T-cell (primary cell): ENCODE measurements around the gene EFNA4. TPM values are rescaled to one million over a fixed set of nuclear protein-coding genes. Genes with fewer than 3 reads are reported as not detected.

Experiments
- ATAC-seq, 4 experiments: fragments of 200-7000 bp in 3 of 4; fragments of 150-1000 bp in 1 of 4; cut with Tn5 transposase; replicated peaks in 1 of 4; 1 replicate in 3 of 4; 2 replicates in 1 of 4; pipeline ENCODE4 v1.10.0; 2021; ENCODE audit warnings: moderate library complexity in 3 of 4, mild to moderate bottlenecking in 2 of 4, moderate number of reproducible peaks in 1 of 4
- CTCF ChIA-PET, 2 donors: fragments of 300-600 bp; sonication (Branson Sonifier 250); formaldehyde crosslinking; loops; one replicate each; lab custom pipeline; 2022; ENCODE audit warnings: antibody characterized with exemption in 2 of 2; lab: Charles Lee
- POLR2A ChIA-PET, 2 donors: fragments of 300-600 bp; sonication (Branson Sonifier 250); formaldehyde crosslinking; loops; one replicate each; lab custom pipeline; 2022; ENCODE audit warnings: antibody characterized with exemption in 2 of 2; lab: Charles Lee
- DNase-seq, 35 experiments: peaks; one replicate each; pipeline versions ENCODE4 v3.0.0 to v3.0.0-alpha.2; 2013 to 2023
- H3K27ac ChIP-seq: one replicate; pipeline ENCODE4 v1.5.1; 2013; ENCODE audit warnings: low read length
- H3K27me3 ChIP-seq, 2 experiments: replicated peaks in 1 of 2; 1 replicate in 1 of 2; 2 replicates in 1 of 2; pipeline versions ENCODE4 v1.6.1 to v1.7.0; 2013; ENCODE audit warnings: low read length in 1 of 2, mixed read lengths in 1 of 2; ENCODE audit not compliant: control insufficient read depth in 2 of 2, insufficient read depth in 2 of 2; ENCODE audit errors: extremely low read depth in 1 of 2
- H3K36me3 ChIP-seq, 2 donors: 1 replicate in 1 of 2; 2 replicates in 1 of 2; pipeline versions ENCODE4 v1.6.1 to v1.7.0; 2013; ENCODE audit warnings: low read length in 1 of 2; ENCODE audit not compliant: control insufficient read depth in 2 of 2, insufficient read depth in 1 of 2; ENCODE audit errors: extremely low read depth in 1 of 2
- H3K4me1 ChIP-seq, 2 experiments: 1 replicate in 1 of 2; 2 replicates in 1 of 2; pipeline versions ENCODE4 v1.6.1 to v1.7.0; 2013; ENCODE audit warnings: low read length in 2 of 2, mixed read lengths in 1 of 2; ENCODE audit not compliant: insufficient read depth in 2 of 2, control insufficient read depth in 1 of 2; ENCODE audit errors: extremely low read depth in 1 of 2
- H3K4me3 ChIP-seq, 2 donors: 1 replicate in 1 of 2; 2 replicates in 1 of 2; pipeline versions ENCODE4 v1.5.1 to v1.7.0; 2013; ENCODE audit warnings: mild to moderate bottlenecking in 2 of 2, low read length in 1 of 2, moderate library complexity in 1 of 2; ENCODE audit not compliant: control insufficient read depth in 1 of 2; ENCODE audit errors: extremely low read depth in 1 of 2
- H3K9me3 ChIP-seq: 2 replicates; pipeline ENCODE4 v1.7.0; 2013
- H3K27ac Mint-ChIP-seq, 2 donors: one replicate each; pipeline ENCODE4 v1.8.0; 2020 to 2021; ENCODE audit warnings: mild to moderate bottlenecking in 2 of 2, mixed read lengths in 2 of 2
- H3K27me3 Mint-ChIP-seq, 2 donors: one replicate each; pipeline ENCODE4 v1.8.0; 2021 to 2022; ENCODE audit warnings: mixed read lengths in 2 of 2
- H3K36me3 Mint-ChIP-seq: one replicate; pipeline ENCODE4 v1.8.0; 2021; ENCODE audit warnings: mixed read lengths
- H3K4me1 Mint-ChIP-seq, 3 donors: one replicate each; pipeline ENCODE4 v1.8.0; 2020 to 2022; ENCODE audit warnings: mixed read lengths in 3 of 3, mild to moderate bottlenecking in 1 of 3
- H3K4me3 Mint-ChIP-seq, 3 donors: one replicate each; pipeline ENCODE4 v1.8.0; 2020 to 2022; ENCODE audit warnings: mild to moderate bottlenecking in 3 of 3, mixed read lengths in 3 of 3, moderate library complexity in 3 of 3
- H3K9me3 Mint-ChIP-seq, 3 donors: one replicate each; pipeline ENCODE4 v1.8.0; 2020 to 2022; ENCODE audit warnings: mixed read lengths in 3 of 3
- WGBS: methylation state at CpG from one replicate; pipeline ENCODE4 v1.1.5; 2013; ENCODE audit warnings: missing lambda C conversion rate; ENCODE audit not compliant: insufficient coverage; 5-methylcytosine and 5-hydroxymethylcytosine counted together
- total RNA-seq, 35 experiments: library from RNA in 6 of 35; stranded (reverse) in 6 of 35; fragments of 120-200 nt in 1 of 35; gene quantifications; one replicate each; pipeline versions ENCODE4 v1.2.1 to v1.2.4 and lab custom pipeline; 2013 to 2026

EFNA4 gene
- total RNA-seq, 5 donors from 2014 or later (not counting 1 experiment from before 2014, with no cell fraction given), result 3.1 to 7.8 (median 6.6) TPM

DNA sequence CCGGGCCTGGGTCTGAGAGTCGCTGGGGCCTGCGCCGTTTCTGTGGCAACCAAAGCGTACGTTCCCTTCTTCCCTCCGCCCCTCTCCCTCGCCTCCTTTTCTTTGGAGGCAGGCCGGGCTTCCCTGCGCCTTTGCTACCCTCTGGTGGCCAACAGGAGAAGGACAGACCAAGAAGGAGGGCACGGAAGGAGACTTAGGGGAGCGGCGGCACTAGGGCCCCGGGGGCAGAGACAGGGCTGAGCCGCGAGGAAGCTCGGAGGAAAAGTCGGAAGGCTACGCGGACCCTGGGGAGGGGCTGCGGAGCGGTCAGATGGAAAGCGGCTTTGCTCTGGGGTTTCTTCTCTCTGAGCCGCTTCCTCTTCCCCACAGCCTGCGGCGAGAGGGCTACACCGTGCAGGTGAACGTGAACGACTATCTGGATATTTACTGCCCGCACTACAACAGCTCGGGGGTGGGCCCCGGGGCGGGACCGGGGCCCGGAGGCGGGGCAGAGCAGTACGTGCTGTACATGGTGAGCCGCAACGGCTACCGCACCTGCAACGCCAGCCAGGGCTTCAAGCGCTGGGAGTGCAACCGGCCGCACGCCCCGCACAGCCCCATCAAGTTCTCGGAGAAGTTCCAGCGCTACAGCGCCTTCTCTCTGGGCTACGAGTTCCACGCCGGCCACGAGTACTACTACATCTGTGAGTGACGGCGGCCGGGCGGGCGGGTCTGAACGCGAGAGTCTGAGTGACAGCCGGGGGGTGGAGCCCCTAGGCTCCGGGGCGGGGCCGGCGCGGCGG, 21.4 kb downstream of the EFNA4 start:
- DNase-seq (peak; percentile 79 to 95 (median 89)), ATAC-seq (peak; percentile 80 to 84 (median 82))
- H3K27ac ChIP-seq, result peak overlapping the region; percentile 80
- Mint-ChIP-seq H3K27ac (peak overlapping the region; percentile 81 to 97), H3K4me3 (peak overlapping the region; percentile 87 to 97 (median 94)), H3K27me3 (peaks cover 20 to 31% of the 10 kb centered on the region in 2 donors), H3K9me3 (no peaks in the 10 kb centered on the region), H3K4me1 (peaks cover 35 to 46% (median 42%) of the 10 kb centered on the region in 3 donors), H3K36me3 (no peaks in the 10 kb centered on the region)
- ChIA-PET CTCF (interaction anchor here (0.5 to 2.6 kb wide), 42 partner anchors 10 to 812 kb away, joined by 3 to 57 read pairs (median 4); partner anchors contain the start of genes EFNA4 (in 2 of the 2), KRTCAP2 (in 2 of the 2), ADAM15 (in 1 of the 2) and CKS1B (in 1 of the 2)), POLR2A (interaction anchor here (0.6 to 0.8 kb wide), 3 partner anchors 22 to 451 kb away, joined by 3 read pairs; no protein-coding TSS in a partner anchor)
- H3K9me3 ChIP-seq, result no peaks in the 10 kb centered on the region
- no peaks in the 10 kb centered on the region for H3K36me3 ChIP-seq
- WGBS, result 0% methylated on average over 48 of the region's 67 CpGs
- H3K4me1 ChIP-seq, result peaks cover 43 to 63% of the 10 kb centered on the region in 2 experiments
- peak overlapping the region; percentile 63 to 84 for H3K4me3 ChIP-seq
- peaks cover 2 to 48% of the 10 kb centered on the region in 2 experiments for H3K27me3 ChIP-seq

DNA sequence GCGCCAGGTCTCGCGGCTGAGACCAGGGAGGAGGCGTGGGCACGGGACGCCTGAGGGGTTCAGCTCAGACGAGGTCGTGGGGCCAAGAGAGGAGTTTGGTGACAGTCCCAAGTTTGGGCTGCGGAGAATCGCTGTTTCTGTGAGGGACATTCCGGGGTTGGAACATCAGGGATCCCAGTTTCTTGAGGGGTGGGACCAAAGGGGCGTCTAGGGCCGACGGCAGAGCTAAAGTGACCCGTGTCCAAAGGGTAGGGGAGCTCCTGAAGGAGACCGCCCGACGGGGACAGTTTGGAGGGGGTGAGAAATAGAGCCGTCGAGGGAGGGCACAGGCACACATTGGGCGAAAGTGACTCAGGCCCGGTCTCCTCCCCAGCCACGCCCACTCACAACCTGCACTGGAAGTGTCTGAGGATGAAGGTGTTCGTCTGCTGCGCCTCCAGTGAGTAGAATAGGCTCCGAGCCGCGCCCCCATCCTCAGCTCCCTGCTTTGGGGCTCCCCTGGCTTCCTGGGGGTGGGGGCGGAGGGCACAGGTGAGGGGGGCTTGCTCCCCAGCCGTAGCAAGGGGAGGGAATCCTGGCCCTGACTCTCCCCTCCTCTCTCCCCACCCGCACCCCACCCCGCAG, 22.1 kb downstream of the EFNA4 start:
- peak overlapping the region; percentile 81 to 97 for H3K27ac Mint-ChIP-seq
- peak; percentile 22 to 37 (median 29) for ATAC-seq
- no peaks in the 10 kb centered on the region for H3K36me3 Mint-ChIP-seq
- Histone ChIP-seq H3K4me1 (peaks cover 36 to 56% of the 10 kb centered on the region in 2 experiments), H3K4me3 (peak overlapping the region; percentile 63 to 84), H3K27ac (peak overlapping the region; percentile 80), H3K36me3 (no peaks in the 10 kb centered on the region), H3K9me3 (no peaks in the 10 kb centered on the region), H3K27me3 (peaks cover 2 to 43% of the 10 kb centered on the region in 2 experiments)
- CTCF ChIA-PET, result interaction anchor here (0.6 to 2.6 kb wide), 32 partner anchors 9 to 678 kb away, joined by 3 to 57 read pairs (median 4); partner anchors contain the start of genes EFNA4 (in 2 of the 2), KRTCAP2 (in 2 of the 2), ADAM15 (in 1 of the 2) and CKS1B (in 1 of the 2)
- DNase-seq, result peak in 34 of 35 experiments; percentile 30 to 81 (median 60)
- peaks cover 20 to 31% of the 10 kb centered on the region in 2 donors for H3K27me3 Mint-ChIP-seq
- H3K4me1 Mint-ChIP-seq, result peaks cover 35 to 45% (median 42%) of the 10 kb centered on the region in 3 donors
- H3K9me3 Mint-ChIP-seq, result no peaks in the 10 kb centered on the region
- WGBS, result 0% methylated on average over 11 of the region's 32 CpGs
- peak overlapping the region; percentile 87 to 97 (median 94) for H3K4me3 Mint-ChIP-seq
- POLR2A ChIA-PET, result interaction anchor here in 1 of 2 donors (0.8 kb wide), 1 partner anchor 23 kb away, joined by 3 read pairs; no protein-coding TSS in a partner anchor

DNA sequence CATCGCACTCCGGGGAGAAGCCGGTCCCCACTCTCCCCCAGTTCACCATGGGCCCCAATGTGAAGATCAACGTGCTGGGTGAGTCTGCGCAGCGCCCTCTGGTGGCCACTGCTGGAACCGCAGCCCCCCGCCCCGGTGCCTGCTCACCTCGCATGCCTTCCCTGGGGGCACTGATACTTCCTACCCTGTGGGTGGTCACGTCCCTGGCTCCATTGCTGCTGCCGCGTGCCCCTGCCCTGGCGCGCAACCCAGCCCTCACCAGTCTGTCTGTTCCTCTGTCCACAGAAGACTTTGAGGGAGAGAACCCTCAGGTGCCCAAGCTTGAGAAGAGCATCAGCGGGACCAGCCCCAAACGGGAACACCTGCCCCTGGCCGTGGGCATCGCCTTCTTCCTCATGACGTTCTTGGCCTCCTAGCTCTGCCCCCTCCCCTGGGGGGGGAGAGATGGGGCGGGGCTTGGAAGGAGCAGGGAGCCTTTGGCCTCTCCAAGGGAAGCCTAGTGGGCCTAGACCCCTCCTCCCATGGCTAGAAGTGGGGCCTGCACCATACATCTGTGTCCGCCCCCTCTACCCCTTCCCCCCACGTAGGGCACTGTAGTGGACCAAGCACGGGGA, 22.7 kb downstream of the EFNA4 start:
- Histone ChIP-seq H3K4me3 (peak overlapping the region in 1 of 2 donors; percentile 63), H3K4me1 (peaks cover 32 to 54% of the 10 kb centered on the region in 2 experiments), H3K27me3 (peaks cover 2 to 43% of the 10 kb centered on the region in 2 experiments), H3K9me3 (no peaks in the 10 kb centered on the region), H3K27ac (no peak overlapping the region), H3K36me3 (no peaks in the 10 kb centered on the region)
- ChIA-PET CTCF (interaction anchor here (0.6 to 2.6 kb wide), 8 partner anchors 15 to 607 kb away, joined by 3 to 57 read pairs (median 9); partner anchors contain the start of genes KRTCAP2 (in 2 of the 2), ADAM15 (in 1 of the 2), CKS1B (in 1 of the 2) and EFNA4 (in 1 of the 2)), POLR2A (no interaction called here)
- H3K27me3 Mint-ChIP-seq, result peaks cover 20 to 29% of the 10 kb centered on the region in 2 donors
- peaks cover 33 to 43% (median 39%) of the 10 kb centered on the region in 3 donors for H3K4me1 Mint-ChIP-seq
- WGBS, result 3% methylated on average over 15 of the region's 24 CpGs
- no peaks in the 10 kb centered on the region for H3K36me3 Mint-ChIP-seq
- H3K9me3 Mint-ChIP-seq, result no peaks in the 10 kb centered on the region
- peak; percentile 55 to 90 (median 77) for DNase-seq
- ATAC-seq, result peak; percentile 7 to 15 (median 12)
- peak overlapping the region; percentile 44 to 46 for H3K27ac Mint-ChIP-seq
- H3K4me3 Mint-ChIP-seq, result peak overlapping the region; percentile 45 to 97 (median 50)

DNA sequence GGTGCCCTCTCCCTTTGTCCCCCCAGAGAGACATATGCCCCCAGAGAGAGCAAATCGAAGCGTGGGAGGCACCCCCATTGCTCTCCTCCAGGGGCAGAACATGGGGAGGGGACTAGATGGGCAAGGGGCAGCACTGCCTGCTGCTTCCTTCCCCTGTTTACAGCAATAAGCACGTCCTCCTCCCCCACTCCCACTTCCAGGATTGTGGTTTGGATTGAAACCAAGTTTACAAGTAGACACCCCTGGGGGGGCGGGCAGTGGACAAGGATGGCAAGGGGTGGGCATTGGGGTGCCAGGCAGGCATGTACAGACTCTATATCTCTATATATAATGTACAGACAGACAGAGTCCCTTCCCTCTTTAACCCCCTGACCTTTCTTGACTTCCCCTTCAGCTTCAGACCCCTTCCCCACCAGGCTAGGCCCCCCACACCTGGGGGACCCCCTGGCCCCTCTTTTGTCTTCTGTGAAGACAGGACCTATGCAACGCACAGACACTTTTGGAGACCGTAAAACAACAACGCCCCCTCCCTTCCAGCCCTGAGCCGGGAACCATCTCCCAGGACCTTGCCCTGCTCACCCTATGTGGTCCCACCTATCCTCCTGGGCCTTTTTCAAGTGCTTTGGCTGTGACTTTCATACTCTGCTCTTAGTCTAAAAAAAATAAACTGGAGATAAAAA, 23.5 kb downstream of the EFNA4 start:
- peaks cover 2 to 43% of the 10 kb centered on the region in 2 experiments for H3K27me3 ChIP-seq
- ATAC-seq (no peak), DNase-seq (peak in 1 of 35 experiments; percentile 5)
- no peak overlapping the region for H3K4me3 ChIP-seq
- no peak overlapping the region for H3K27ac ChIP-seq
- Mint-ChIP-seq H3K27me3 (peaks cover 14 to 23% of the 10 kb centered on the region in 2 donors), H3K9me3 (no peaks in the 10 kb centered on the region), H3K27ac (no peak overlapping the region), H3K36me3 (no peaks in the 10 kb centered on the region), H3K4me3 (no peak overlapping the region), H3K4me1 (peaks cover 32 to 40% (median 32%) of the 10 kb centered on the region in 3 donors)
- no peaks in the 10 kb centered on the region for H3K9me3 ChIP-seq
- POLR2A ChIA-PET, result no interaction called here
- H3K36me3 ChIP-seq, result no peaks in the 10 kb centered on the region
- CTCF ChIA-PET, result interaction anchor here in 1 of 2 donors (2.6 kb wide), 1 partner anchor 22 kb away, joined by 57 read pairs; the partner anchor contains the start of gene EFNA4
- 80% methylated on average over 1 of the region's 8 CpGs for WGBS
- peaks cover 26 to 53% of the 10 kb centered on the region in 2 experiments for H3K4me1 ChIP-seq

DNA sequence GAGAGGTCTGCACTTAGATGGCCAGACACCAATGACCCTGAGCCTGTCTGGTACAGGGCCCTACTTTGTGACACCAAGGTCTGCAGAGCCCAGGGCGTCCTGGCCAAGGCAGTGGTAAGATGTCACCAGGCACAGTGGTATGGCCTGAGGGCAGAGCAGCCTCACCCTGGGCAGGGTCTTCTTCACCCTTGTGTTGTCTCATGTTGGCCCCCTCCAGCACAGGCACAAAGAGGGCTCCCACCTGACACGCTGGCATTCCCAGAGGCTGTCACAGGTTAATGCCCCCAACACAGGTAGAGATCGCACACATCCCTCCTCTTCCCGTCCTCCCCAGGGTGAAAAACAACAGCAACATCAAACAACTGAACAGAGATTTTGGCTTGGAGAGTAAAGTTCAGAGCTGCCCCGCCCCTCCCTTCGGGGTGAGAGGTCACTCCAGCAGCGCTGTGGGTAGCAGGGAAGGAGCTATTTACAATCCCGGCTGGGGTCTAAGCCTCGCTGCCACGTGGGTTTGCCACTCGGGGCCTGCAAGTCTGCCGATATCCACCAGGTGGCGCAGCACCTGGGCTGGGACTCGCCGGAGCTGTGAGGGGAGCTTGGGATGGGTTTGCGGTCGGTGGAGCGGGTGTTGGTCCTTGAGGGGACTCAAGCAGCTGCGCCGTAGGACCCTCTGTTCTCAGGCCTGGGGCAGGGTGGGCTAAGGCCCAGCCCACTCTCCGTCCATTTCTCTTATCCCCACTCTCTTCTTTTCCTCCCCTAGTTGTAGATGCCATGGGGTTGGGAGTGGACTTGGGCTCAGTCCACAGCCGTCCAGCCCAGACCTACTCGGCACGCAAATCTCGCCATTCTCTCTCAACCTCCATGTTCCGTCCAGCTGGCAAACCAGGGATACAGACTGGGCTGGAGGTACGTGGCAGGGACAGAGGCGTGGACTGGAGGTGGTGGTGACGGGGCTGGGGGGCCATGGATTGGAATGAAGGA, 27.8 kb downstream of the EFNA4 start:
- 27% methylated on average over 16 of the region's 29 CpGs for WGBS
- ATAC-seq (peak; percentile 74 to 83 (median 78)), DNase-seq (peak; percentile 33 to 88 (median 71))
- no peak overlapping the region for H3K4me3 Mint-ChIP-seq
- Histone ChIP-seq H3K27me3 (peaks cover 0 to 34% of the 10 kb centered on the region in 2 experiments), H3K27ac (no peak overlapping the region), H3K4me3 (no peak overlapping the region), H3K9me3 (no peaks in the 10 kb centered on the region), H3K36me3 (no peaks in the 10 kb centered on the region), H3K4me1 (peaks cover 0 to 15% of the 10 kb centered on the region in 2 experiments)
- peaks cover 1 to 9% (median 5%) of the 10 kb centered on the region in 3 donors for H3K4me1 Mint-ChIP-seq
- ChIA-PET CTCF (interaction anchor here (0.5 to 2.0 kb wide), 16 partner anchors 39 to 1402 kb away, joined by 3 to 29 read pairs (median 5); partner anchors contain the start of genes KRTCAP2 (in 2 of the 2) and TRIM46 (in 1 of the 2)), POLR2A (interaction anchor here in 1 of 2 donors (0.6 kb wide), 1 partner anchor 274 kb away, joined by 3 read pairs; no protein-coding TSS in a partner anchor)
- H3K36me3 Mint-ChIP-seq, result no peaks in the 10 kb centered on the region
- H3K27ac Mint-ChIP-seq, result no peak overlapping the region
- H3K9me3 Mint-ChIP-seq, result no peaks in the 10 kb centered on the region
- peaks cover 4 to 7% of the 10 kb centered on the region in 2 donors for H3K27me3 Mint-ChIP-seq
